SK-MEL-5 (cell line): ENCODE results near the gene HMGB3. TPM values are rescaled to one million over a fixed set of nuclear protein-coding genes. Genes with fewer than 3 reads are reported as not detected.
"Not testable (repeated sequence)": the region's sequence is repeated elsewhere in the genome, so short reads cannot be mapped to it uniquely, and the experiment has no call there.

Experiments
- DNase-seq: peaks from one replicate; pipeline ENCODE4 v3.0.0-alpha.2; 2016; ENCODE audit warnings: low read depth, low spot score
- in situ Hi-C: cut with HindIII; loops from 2 replicates; pipeline ENCODE4 v1.10.0; 2016; ENCODE audit warnings: low sequenced_read_pairs, high pct_unique_total_duplicates, low pct_unique_long_range_greater_than_20kb
- total RNA-seq: library from RNA; depleted of rRNA; stranded (reverse); fragments of >200 nt; shearing (Covaris generic); gene quantifications from 2 replicates; pipeline ENCODE4 v1.2.3, GENCODE V29; 2014

Gene HMGB3
- total RNA-seq, 1 experiment from 2014 or later: 47.0 TPM

DNA sequence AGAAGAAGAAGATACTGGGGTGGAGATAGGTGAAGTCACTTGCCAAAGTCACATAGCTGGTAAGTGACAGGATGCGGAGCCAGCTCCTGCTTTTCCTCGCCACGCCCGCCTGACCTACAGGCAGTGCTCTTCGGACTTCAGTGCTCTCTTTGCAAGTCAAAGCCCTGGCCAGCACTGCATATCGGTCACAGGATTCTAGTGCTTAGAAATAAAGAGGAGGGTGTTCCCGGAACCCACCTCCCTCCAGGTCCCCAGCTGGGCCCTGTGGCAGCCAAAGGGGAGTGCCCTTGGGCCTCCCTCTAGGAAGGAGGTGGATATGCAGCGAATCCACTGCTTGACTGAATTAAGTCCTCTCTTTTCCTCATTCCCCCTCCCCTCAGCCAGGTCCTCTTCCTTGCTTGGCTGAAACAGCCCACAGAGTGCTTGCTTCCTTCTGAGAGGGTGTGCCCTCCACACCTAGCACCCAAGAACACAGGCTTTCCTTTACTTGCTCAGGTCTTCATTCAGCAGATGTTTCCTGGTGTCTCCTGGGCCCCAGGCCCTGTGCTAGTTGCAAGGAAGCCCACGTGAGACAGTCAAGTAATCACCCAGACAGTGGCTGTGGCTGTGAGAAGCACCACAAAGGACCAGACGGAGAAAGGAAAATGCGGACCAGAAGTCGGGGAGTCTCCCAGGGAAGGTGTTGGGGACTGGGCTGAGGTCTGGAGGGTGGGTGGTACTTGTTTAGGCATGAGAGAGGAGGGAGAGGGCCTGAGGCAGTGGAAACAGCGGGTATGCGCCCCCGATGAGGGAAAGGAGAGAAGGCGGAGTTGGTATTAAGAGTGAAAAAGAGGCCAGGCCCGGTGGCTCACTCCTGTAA is 14.0 kb upstream of the HMGB3 start:
- DNase-seq: no peak

DNA sequence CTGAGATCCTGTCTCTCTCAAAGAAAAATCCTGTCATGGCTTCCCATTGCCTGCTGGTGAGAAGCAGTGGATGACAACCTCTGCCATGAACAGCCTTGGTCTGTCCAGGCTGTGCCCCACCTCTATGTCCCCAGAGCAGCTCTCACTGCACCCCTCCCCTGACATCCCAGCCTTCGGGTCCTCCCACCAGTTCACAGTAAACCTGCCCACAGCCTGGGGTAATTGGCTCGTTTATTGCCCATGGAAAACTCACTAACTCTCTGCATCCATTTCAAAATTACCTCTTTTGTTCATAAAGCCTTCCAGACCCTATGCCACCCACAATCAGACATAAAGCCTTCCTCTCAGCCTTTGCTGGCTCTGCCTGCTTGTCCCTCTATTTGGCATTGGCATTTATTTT is 10.7 kb upstream of the HMGB3 start:
- in situ Hi-C loops: no loop called here

More for the DNA sequence above, 14.0 kb upstream of the HMGB3 start:
- in situ Hi-C loops: no loop called here

DNA sequence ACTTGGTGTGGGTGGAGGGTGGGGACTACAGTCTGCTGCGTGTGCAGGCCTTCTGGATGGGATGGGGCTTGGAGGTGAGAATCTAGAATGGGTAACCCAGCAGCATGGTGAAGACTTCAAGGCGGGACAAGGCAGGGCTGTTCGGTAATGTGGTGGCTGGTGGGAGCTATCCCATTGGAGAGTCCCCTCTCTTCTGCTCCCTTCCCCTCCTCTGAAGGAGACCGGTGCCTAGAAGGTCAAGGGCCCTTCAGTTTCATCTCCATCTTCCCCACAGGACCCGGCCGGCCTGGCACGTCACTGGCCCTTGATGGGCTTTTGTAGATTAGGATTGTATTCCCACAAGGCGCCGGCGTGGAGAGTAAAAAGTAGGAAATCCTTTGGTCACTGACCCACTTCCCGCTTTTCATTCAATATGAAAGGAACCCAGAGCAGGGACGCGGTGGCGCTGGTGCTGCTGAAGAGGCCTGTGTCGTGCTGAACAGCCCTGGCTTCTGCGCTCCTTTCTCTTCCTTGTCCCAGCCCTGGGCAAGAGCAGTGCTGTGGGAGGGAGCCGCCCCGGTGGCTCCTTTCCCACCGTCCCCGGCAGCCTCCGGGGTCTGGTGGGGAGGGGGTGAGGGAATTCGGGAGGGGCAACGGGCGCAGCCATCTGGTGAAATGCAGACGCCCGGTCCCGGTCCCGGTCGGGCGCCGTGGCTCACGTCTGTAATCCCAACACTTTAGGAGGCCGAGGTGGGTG is 7.3 kb upstream of the HMGB3 start:
- DNase-seq: no peak
- in situ Hi-C loops: no loop called here

More for the DNA sequence above, 10.7 kb upstream of the HMGB3 start:
- no peak for DNase-seq

DNA sequence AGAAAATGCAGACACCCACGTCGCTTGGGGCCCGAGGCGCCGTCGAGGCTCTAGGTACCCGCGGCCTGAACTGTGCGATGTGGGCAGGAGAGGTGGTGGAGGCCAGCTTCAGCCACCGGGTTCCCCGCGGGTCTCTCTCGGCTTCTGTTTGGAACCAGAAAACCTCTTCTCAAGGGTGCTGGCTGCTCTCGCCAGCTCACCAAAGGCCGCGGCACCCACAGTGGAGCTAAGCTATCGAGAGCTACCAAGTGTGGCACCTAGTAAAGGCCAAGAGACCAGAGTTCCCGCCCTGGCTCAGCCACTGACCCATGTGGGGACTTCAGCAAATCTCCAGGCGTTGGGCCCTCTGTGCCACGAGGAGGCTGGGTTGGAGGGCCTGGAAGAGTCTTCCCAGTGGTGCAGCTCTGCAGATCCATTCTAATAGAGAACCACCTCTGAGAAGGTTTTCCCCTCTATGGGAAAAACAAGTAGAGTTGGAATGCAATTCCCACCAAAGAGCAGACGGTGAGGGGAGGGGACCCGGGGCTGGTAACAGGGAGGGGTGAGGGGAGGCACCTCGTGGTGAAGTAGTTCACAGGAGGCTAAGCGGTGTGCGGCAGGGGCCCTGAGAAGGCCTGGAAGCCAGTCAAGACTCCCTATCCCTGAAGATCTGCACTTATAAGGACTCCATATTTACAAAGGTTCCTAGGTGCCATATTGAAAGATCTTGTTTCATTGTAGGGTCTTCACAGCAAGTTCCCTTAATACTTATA is 5.5 kb upstream of the HMGB3 start:
- in situ Hi-C loops: no loop called here
- DNase-seq: no peak

DNA sequence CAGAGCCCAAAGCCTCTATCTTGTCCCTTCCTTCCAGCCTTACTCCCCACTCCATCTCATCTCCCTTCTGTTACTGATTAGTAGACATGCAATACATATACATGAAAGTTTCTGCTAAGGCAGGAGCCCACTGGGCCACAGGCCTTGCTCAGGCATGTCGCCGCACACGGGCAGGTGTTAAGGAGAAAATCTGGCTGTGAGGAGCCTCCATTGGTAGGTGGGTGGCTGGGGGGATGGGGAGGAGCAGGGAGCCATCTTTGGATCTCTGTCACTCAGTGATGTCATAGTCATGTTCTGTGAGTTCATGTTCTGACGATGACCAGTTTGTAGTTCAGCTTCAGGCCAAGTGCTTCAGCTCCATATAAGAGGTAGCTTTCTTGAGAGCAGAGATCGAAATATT is 2.9 kb upstream of the HMGB3 start:
- DNase-seq: no peak
- in situ Hi-C loops: no loop called here

DNA sequence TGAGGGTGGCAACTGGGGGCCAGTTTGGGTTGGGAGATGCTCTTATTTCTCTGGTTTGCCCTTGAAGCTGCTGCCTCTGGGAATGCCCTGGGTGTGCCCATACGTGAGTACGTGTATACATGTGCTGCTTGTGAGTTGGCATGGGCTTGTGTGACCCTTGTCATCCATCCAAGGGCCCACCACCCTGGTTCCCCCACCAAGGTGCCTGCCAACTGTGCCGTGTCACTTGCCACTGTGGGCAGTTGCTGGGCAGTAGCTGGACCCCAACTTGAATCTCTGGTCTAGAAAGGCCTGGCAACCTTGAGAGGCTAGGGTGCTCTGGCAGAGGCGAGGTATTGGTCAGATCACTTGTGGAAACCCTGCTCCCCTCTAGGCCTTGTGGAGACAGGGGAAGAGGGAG is 2.4 kb upstream of the HMGB3 start:
- DNase-seq: no peak
- in situ Hi-C loops: no loop called here

DNA sequence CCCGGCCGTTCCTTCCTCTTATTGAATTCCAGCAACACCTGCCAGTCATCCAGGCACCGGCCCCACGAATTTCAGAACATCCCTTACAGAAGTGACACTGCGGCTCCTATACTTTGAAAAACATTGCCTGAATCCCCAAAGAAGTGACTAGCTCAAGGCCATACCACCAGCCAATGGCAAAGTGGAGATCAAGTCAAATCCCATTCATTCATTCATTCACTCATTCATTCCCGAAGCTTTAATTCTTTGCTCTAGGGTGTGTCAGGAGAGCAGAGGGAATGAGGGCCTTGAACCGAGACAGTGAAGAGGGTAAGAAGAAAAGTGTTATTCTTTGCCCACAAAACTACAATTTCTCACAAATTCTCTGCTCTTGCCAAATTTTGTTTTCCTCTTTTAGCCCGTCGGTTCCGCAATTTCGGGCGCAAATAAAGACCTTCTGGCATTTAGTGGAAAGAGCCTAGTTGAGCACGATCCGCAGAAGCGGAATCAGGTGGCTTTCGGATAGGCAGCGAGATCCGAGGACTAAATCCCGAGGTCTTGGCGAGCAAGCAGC is 824 bp upstream of the HMGB3 start:
- in situ Hi-C loops: no loop called here
- no peak for DNase-seq

DNA sequence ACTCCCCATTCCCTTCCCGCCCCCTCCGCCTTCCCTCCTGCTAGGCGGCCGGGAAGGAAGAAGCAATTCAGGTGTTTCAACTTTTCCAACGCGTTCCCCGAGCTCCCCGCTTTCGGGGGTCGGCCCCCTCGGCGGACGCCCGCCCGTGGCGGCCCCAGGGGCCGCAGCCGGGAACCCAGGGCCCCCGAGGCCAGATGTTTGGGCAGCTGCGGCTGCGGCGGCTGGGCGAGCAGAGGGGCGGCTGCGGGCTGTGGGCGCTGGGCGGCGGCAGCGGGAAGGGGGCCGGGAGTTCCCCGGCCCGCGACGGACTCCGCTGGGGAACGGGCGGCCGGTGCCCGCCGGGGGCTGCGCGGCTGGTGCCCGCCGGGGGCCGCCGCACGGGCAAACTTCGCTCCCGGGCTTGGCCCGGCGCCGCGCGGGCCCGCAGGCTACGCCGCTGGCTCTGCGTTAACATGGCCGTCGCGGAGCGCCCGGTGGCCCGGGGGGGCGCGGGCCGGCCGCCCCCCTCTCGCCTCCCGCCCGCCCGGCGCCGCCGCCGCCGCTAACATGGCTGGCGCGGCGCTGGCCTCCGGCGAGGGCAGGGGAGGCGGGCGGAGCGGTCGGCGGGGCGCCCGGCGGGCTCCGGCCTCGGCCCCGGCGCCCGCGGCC is 510 bp downstream of the HMGB3 start:
- in situ Hi-C loops: no loop called here
- no peak for DNase-seq

DNA sequence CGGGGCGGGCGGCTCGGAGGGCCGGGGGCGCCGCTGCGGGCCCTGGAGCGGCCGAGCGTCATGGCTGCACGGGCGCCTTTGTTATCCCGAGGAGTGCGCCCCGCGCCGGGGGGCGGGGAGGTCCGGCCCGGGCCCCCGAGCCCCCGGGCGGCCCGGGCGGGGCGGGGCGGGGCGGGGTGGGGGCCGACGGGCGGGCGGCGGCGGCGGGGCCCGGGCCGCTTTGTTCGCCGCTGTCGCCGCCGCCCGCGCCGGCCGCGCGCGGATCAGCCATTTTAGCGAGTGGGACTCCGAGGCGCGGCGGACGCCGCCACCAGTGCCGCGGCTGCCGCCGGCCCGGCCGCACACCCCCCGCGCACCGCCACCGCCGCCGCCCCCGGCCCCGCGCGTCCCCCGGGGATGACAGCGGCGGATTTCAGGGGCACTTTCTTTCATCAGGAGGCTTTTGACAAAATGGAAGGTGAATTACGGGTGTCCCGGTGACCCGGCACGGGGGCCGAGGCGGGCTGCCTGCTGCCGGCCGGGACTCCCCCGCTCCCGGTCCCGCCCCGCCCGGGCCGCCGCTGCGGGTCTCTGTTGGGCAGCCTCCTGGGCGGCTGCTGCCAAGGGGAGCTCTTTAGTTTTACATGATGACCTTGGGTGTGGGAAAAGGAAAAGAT is 1.2 kb downstream of the HMGB3 start:
- in situ Hi-C loops: no loop called here

DNA sequence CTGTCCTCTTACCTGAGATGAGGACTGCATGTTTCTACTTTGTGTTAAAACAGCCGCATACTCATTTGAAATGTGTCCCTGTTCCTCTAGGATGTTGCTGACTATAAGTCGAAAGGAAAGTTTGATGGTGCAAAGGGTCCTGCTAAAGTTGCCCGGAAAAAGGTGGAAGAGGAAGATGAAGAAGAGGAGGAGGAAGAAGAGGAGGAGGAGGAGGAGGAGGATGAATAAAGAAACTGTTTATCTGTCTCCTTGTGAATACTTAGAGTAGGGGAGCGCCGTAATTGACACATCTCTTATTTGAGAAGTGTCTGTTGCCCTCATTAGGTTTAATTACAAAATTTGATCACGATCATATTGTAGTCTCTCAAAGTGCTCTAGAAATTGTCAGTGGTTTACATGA is 4.6 kb downstream of the HMGB3 start:
- DNase-seq, in situ Hi-C loops: not testable (repeated sequence)

More for the DNA sequence above, 1.2 kb downstream of the HMGB3 start:
- DNase-seq: no peak

DNA sequence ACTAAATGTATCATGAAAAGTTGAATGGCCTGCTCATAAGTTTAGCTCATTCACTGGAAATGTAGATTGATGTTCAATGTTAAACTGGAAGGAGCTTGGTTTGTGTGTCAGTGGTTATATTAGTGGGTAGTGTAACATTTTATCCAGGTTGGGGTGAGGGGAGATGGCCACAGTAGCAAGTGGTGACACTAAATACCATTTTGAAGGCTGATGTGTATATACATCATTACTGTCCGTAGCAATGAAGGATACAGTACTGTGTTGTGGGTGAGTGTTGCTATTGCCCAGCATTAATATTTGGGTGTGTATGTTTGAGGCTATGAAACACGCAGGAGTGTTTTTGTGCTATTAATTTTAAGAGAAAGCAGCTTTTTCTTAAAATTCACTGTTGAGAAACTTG is 6.3 kb downstream of the HMGB3 start:
- in situ Hi-C loops: no loop called here
- no peak for DNase-seq

DNA sequence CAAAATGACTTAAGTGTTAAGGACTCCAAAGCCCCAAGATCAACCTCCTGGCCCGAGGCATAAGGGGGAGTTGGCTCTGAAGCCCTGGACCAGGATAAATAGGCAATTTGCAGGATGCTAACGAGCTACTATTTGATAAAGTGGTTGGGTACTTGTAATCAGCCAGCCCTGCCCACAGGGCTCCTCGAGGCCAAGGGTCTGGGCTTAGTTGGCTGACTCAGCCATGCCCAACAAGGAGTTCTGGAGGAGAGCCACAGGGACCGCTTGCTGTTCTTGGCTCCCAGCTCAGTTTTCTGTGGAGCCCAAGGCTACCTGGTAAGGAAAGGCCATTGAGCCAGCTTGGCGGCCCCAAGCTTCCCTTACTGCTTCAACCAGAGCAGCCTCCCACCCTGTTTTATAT is 7.8 kb downstream of the HMGB3 start:
- DNase-seq: no peak
- in situ Hi-C loops: no loop called here

DNA sequence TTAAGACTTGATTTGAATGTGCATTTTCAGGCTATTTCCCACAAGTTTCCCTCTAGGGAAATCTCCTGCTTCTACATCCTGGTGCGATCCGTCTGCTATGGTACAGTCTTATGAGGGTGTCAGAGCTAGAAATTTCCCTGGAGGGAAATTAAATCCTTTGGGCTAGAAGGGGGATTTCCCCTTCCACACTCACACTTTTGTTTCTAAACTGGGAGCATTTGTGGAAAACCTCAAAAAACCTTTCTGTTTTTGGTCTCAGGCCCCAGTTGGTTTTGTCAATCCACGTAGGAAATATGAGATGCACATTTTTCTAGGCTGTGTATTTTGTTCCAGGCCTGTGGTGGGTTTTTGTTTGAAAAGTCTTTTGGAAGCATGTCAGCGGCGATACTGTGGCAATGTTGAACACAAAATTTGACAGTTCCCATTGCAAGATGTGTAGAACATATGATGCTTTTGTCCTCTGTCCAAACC is 17.8 kb downstream of the HMGB3 start:
- peak; percentile 53 for DNase-seq
- in situ Hi-C loops: no loop called here

DNA sequence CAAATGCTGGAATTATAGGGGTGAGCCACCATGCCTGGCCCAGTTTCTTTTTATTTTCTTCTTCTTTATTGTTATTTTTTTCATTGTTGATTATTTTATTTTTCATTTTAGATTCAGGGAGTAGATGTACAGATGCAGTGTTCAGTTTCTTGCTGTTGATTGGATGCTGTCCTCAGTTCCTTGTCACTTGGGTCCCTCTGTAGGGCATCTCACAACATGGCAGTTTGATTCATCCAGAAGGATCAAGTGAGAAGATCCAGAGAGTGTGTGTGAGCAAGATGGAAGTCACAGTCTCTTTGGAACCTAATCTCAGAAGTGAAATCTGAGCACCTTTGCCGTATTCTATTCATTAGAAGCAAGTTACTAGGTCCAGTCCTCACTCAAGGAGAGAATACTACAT is 20.9 kb downstream of the HMGB3 start:
- in situ Hi-C loops: no loop called here

DNA sequence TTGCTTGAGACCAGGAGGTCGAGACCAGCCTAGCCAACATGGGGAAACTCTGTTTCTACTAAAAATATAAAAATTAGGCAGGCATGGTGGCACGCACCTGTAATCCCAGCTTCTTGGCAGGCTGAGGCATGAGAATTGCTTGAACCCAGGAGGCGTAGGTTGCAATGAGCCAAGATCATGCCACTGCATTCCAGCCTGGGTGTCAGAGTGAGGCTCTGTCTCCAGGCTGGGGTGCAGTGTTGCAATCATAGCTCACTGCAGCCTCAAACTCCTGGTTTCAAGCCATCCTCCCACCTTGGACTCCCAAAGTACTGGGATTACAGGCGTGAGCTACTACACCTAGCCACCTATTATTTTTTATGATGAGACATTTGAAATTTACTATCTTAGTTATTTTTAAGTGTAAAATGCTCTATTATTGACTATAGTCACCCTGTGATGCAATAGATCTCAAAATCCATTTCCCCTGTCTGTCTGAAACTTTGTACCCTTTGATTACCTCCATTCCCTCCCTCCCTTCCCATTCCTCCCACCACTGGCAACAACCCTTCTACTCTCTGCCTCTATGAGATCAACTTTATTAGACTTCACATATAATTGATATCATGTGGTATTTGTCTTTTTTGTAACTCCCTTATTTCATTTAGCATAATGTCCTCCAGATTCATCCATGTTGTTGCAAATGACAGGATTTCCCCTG is 23.4 kb downstream of the HMGB3 start:
- in situ Hi-C loops: no loop called here

More for the DNA sequence above, 20.9 kb downstream of the HMGB3 start:
- DNase-seq: peak; percentile 52

DNA sequence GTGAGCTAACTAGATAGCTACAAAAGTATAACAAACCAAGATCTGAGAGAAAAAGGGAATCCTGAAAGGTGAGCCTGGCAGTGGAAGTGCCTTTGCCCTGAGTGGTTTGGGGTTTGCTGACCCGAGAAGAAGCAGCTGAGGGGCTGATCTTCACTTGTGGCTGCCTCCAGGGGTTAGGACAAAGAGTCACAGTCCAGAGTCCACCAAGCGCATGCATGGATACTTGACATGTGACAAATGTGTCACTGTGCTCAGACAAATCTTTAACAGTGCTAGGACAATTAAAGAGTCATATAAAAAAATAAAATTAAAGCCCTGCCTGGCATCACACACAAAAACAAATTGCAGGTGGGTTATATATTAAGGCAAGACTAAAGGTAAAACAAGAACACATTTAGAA is 26.4 kb downstream of the HMGB3 start:
- in situ Hi-C loops: no loop called here

More for the DNA sequence above, 23.4 kb downstream of the HMGB3 start:
- DNase-seq: no peak

More for the DNA sequence above, 26.4 kb downstream of the HMGB3 start:
- DNase-seq: no peak
